GM19099 (cell line): ENCODE data around the gene RAB31.

ENCODE experiments used
- POLR2A ChIP-seq: IDR thresholded peaks from 3 replicates; pipeline ENCODE4 v1.6.1; 2011; ENCODE audit warnings: low read depth; ENCODE audit not compliant: insufficient read length; ENCODE audit errors: extremely low read depth

The RAB31 gene

GRCh38 chr18:9708057-9708433 lies at the start of gene RAB31:
RAB31 (plus strand) TSS chr18:9708301; CDS start chr18:9708406, 105 bp downstream.
- peak; percentile 70 for TF ChIP-seq POLR2A

- TF ChIP-seq POLR2A: no peak
Measured at GRCh38 chr18:9659499-9660375, 48.4 kb upstream of the RAB31 start.

- TF ChIP-seq POLR2A: no peak
Measured at GRCh38 chr18:9661564-9661963, 46.5 kb upstream of the RAB31 start.

GRCh38 chr18:9663377-9663776 lies 44.7 kb upstream of the RAB31 start:
- no peak for TF ChIP-seq POLR2A

- TF ChIP-seq POLR2A: no peak
Measured at GRCh38 chr18:9665314-9665713, 42.8 kb upstream of the RAB31 start.

GRCh38 chr18:9666548-9666947 lies 41.6 kb upstream of the RAB31 start:
- no peak for TF ChIP-seq POLR2A

- no peak for TF ChIP-seq POLR2A
Measured at GRCh38 chr18:9669016-9669415, 39.1 kb upstream of the RAB31 start.

- TF ChIP-seq POLR2A: no peak
Measured at GRCh38 chr18:9671214-9671613, 36.9 kb upstream of the RAB31 start.

GRCh38 chr18:9673296-9674251 lies 34.5 kb upstream of the RAB31 start:
- TF ChIP-seq POLR2A: no peak

GRCh38 chr18:9679125-9679524 lies 29.0 kb upstream of the RAB31 start:
- TF ChIP-seq POLR2A: no peak

- no peak for TF ChIP-seq POLR2A
Measured at GRCh38 chr18:9681217-9681616, 26.9 kb upstream of the RAB31 start.

GRCh38 chr18:9682572-9682971 lies 25.5 kb upstream of the RAB31 start:
- no peak for TF ChIP-seq POLR2A

- no peak for TF ChIP-seq POLR2A
Measured at GRCh38 chr18:9683418-9684396, 24.4 kb upstream of the RAB31 start.

- TF ChIP-seq POLR2A: no peak
Measured at GRCh38 chr18:9684881-9685614, 23.1 kb upstream of the RAB31 start.
